Measurements from ENCODE around the gene BOC.

Gene BOC

DNA sequence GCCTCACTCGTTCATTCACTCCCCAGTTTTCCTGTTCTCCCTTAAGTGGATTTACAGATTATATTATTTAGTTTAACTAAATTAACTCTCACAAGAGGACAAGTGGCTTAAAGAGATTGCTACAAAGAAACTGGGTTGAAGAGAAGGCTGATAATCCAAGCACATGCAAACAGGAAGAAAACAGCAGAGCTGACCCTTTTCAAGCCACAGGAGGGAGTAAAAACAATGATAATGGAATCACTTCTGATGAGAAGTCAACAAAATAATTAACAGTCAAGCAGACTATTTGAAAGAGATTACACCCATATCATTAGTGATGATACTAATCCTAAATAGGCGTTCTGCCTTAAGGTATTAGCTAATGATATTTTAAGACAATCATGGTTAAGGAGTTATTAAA lies 31.7 kb downstream of the BOC start:
- TF ChIP-seq TAF1 (IDR thresholded peaks at IDR 0.05; ENCODE audit: borderline replicate concordance, low read depth, low read length), result no peak
- no peak for TF ChIP-seq POLR2A (IDR thresholded peaks at IDR 0.05; ENCODE audit: low read depth, low read length)
- TF ChIP-seq POLR2AphosphoS5 (IDR thresholded peaks at IDR 0.05; ENCODE audit: low read depth, low read length), result no peak
- no peak for DNase-seq (ENCODE audit: insufficient read length)
- FAIRE-seq, result no peak

DNA sequence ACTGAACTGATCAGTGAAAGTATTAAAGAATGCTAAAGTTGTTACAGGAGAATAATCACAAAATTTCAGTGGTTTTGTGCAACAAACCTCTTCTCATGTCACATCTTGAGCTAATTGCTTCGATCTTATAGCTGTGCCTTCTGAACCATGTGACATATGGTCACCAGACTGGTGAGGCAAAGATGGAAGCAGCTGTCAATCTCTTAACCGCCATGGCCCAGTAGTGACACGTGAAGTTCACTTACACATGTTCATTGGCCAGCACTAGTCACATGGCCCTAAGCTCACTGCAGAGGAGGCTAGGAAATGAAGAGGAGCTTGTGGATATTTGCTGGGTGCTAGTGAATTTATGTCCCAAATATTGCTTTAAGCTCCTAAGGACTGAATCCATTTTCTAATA lies 32.5 kb downstream of the BOC start:
- no peak for DNase-seq (ENCODE audit: insufficient read length)
- FAIRE-seq, result no peak
- no peak for TF ChIP-seq TAF1 (IDR thresholded peaks at IDR 0.05; ENCODE audit: borderline replicate concordance, low read depth, low read length)
- TF ChIP-seq POLR2AphosphoS5 (IDR thresholded peaks at IDR 0.05; ENCODE audit: low read depth, low read length), result no peak
- TF ChIP-seq POLR2A (IDR thresholded peaks at IDR 0.05; ENCODE audit: low read depth, low read length), result no peak

DNA sequence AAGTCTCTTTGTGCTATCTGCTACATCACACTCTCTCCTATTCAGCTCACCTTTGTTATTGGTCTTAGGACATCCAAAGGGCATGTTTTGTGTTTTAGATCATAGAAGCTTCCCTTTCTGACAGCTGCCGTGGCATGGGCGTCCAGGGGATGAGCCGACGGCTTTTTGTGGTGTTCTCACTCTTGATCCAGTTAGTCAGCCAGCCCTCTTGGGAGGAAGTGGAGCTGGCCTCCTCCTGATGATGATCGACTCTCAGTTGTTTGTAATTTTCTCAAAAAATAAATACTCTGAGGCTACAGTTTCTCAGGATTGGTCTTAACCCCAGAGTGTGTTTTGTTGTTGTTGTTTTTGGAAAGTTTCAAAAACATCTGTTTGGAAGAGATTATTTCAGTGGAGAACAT lies 34.4 kb downstream of the BOC start:
- FAIRE-seq (no peak), DNase-seq (ENCODE audit: insufficient read length) (no peak)
- TF ChIP-seq POLR2AphosphoS5 (IDR thresholded peaks at IDR 0.05; ENCODE audit: low read depth, low read length) (no peak), POLR2A (IDR thresholded peaks at IDR 0.05; ENCODE audit: low read depth, low read length) (no peak), TAF1 (IDR thresholded peaks at IDR 0.05; ENCODE audit: borderline replicate concordance, low read depth, low read length) (no peak)

DNA sequence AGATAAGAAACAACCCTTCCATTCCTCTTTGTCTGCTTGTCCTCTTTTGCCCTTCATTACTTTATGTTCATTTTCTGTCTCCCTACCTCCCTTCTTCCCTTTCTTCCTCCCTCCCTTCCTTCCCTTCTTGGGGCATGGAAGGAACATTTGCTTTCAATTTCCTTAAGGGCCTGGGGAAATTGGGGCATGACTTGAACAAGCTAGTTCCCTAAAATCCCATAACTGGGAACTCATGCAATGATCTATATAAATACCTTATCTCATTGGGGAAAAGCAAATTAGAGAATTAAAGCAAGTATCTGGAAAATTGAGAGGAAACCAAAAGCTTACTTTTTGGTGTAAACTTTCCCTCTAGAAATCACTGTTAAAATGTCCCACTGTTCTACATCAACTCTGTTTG lies 35.7 kb downstream of the BOC start:
- TF ChIP-seq POLR2AphosphoS5 (IDR thresholded peaks at IDR 0.05; ENCODE audit: low read depth, low read length), result no peak
- TF ChIP-seq TAF1 (IDR thresholded peaks at IDR 0.05; ENCODE audit: borderline replicate concordance, low read depth, low read length), result no peak
- no peak for TF ChIP-seq POLR2A (IDR thresholded peaks at IDR 0.05; ENCODE audit: low read depth, low read length)
- DNase-seq (ENCODE audit: insufficient read length), result no peak
- no peak for FAIRE-seq

DNA sequence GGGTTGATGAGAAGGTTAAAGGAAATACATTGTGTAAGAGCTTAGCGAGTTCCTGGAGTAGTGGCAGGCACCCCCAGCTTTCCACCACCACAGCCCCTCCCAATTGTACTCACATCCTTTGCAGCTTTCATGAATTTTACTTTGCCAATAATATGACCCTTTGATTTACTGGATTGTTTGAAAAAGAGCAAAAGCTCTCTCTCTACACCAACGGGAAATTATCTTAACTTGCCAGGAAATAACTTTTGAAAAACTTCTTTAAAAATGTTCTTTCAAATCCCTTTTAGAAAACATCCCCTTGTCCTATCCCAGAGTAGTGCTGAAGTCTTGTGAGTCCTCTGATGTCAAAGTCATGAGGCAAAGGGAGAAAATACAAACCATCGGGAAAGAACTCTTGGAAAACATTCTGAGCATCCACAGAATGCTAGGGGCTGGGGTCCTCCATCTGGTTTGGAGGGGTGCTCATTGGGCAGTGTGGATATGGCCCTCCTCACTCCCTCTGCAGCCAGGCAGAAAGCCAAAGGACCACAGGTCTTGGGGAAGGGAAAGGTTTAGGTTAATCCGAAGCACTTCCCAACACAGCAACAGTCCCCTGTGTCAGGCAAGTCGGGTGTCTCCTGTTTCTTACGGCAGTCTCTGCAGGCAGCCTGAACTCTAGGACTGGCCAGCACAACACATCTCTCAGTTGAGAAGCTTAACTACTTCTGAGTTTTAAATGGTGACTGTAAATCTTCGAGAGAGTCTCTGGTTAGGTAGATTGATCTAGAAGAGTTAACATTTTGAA lies 36.5 kb downstream of the BOC start:
- TF ChIP-seq TAF1 (IDR thresholded peaks at IDR 0.05; ENCODE audit: borderline replicate concordance, low read depth, low read length), result no peak
- no peak for TF ChIP-seq POLR2A (IDR thresholded peaks at IDR 0.05; ENCODE audit: low read depth, low read length)
- no peak for TF ChIP-seq POLR2AphosphoS5 (IDR thresholded peaks at IDR 0.05; ENCODE audit: low read depth, low read length)
- DNase-seq (ENCODE audit: insufficient read length) (no peak), FAIRE-seq (no peak)

DNA sequence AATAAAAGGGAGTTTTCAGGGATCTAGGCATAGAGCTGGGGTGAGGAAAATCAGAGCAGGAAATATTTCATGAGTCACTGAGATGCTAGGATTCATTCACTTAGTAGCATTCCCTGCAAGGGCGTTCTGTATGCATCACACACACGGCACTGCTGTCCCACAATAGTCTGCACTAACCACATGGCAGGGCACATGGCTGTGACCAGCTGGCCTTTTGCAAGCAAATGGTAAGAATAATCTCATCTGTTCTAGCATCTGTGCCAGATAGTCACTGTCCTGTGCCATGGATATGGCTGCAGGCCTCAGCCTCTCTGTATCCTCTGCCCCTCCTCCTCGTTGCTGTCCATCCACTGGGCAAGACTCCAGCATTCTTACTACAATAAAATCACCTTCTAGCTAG lies 37.8 kb downstream of the BOC start:
- FAIRE-seq, result no peak
- no peak for TF ChIP-seq POLR2A (IDR thresholded peaks at IDR 0.05; ENCODE audit: low read depth, low read length)
- no peak for TF ChIP-seq POLR2AphosphoS5 (IDR thresholded peaks at IDR 0.05; ENCODE audit: low read depth, low read length)
- no peak for TF ChIP-seq TAF1 (IDR thresholded peaks at IDR 0.05; ENCODE audit: borderline replicate concordance, low read depth, low read length)
- no peak for DNase-seq (ENCODE audit: insufficient read length)

DNA sequence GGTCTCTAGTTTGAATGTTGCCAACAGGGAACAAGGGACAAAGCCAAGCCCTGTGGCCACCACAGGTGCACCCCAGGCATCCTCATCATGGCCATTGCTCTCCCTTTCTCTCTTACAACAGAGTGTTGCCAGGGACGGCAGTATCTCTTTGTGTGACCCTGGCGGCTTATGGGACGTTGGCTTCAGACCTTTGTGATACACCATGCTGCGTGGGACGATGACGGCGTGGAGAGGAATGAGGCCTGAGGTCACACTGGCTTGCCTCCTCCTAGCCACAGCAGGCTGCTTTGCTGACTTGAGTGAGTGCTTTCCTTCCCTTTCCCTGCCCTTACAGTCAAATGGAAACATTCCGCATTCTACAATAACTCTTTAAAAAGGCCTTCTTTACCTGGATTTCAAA lies 38.2 kb downstream of the BOC start:
- DNase-seq (ENCODE audit: insufficient read length) (no peak), FAIRE-seq (no peak)
- TF ChIP-seq POLR2AphosphoS5 (IDR thresholded peaks at IDR 0.05; ENCODE audit: low read depth, low read length) (no peak), TAF1 (IDR thresholded peaks at IDR 0.05; ENCODE audit: borderline replicate concordance, low read depth, low read length) (no peak), POLR2A (IDR thresholded peaks at IDR 0.05; ENCODE audit: low read depth, low read length) (no peak)

DNA sequence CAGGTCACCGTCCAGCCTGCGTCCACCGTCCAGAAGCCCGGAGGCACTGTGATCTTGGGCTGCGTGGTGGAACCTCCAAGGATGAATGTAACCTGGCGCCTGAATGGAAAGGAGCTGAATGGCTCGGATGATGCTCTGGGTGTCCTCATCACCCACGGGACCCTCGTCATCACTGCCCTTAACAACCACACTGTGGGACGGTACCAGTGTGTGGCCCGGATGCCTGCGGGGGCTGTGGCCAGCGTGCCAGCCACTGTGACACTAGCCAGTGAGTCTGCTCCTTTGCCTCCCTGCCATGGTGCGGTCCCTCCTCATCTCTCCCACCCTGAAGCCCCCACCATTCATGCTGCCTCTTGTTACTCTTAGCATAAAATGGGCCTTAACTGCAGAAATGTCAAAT lies 39.2 kb downstream of the BOC start:
- DNase-seq (ENCODE audit: insufficient read length) (no peak), FAIRE-seq (no peak)
- no peak for TF ChIP-seq TAF1 (IDR thresholded peaks at IDR 0.05; ENCODE audit: borderline replicate concordance, low read depth, low read length)
- TF ChIP-seq POLR2AphosphoS5 (IDR thresholded peaks at IDR 0.05; ENCODE audit: low read depth, low read length), result no peak
- no peak for TF ChIP-seq POLR2A (IDR thresholded peaks at IDR 0.05; ENCODE audit: low read depth, low read length)

DNA sequence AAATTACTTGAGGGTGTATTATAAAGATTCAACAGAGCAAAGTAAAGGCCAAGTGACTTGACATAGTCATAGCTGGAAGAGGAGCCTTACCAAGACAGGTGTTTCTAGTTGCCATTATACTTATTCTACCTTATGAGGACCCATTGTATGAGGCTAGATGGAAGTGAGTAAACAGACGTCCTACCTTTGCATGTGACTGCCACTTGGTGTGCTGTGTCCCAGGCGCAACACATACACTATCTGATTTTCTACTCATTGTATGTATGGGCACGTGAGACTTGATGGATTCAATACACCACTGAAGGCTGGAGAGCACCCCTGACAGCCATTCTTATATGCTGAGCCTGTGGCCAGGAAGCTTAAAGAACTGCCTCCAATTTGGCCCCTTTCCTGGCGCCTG lies 40.5 kb downstream of the BOC start:
- FAIRE-seq (no peak), DNase-seq (ENCODE audit: insufficient read length) (no peak)
- TF ChIP-seq POLR2A (IDR thresholded peaks at IDR 0.05; ENCODE audit: low read depth, low read length) (no peak), TAF1 (IDR thresholded peaks at IDR 0.05; ENCODE audit: borderline replicate concordance, low read depth, low read length) (no peak), POLR2AphosphoS5 (IDR thresholded peaks at IDR 0.05; ENCODE audit: low read depth, low read length) (no peak)

DNA sequence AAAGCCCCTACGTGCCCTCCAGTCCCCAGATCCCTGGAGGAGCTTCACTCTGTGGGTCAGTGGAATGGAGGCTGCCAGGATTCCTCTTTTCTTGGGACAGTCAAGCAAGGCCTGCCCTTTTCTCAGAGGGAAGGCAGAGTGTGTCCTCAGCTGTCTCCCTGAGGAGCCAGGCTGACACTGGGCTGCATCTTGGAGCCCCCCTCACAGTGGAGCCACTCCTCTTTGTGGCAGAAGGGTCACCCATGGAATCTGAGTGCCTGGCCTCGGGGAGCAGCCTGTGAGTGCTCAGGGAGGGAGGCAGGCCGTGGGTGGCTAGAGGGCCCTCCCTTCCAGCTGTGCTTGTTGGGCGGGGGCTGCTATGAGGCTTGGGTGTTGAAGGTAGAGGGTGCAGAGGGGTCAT lies 41.2 kb downstream of the BOC start:
- no peak for DNase-seq (ENCODE audit: insufficient read length)
- no peak for FAIRE-seq
- TF ChIP-seq POLR2AphosphoS5 (IDR thresholded peaks at IDR 0.05; ENCODE audit: low read depth, low read length) (no peak), POLR2A (IDR thresholded peaks at IDR 0.05; ENCODE audit: low read depth, low read length) (no peak), TAF1 (IDR thresholded peaks at IDR 0.05; ENCODE audit: borderline replicate concordance, low read depth, low read length) (no peak)

DNA sequence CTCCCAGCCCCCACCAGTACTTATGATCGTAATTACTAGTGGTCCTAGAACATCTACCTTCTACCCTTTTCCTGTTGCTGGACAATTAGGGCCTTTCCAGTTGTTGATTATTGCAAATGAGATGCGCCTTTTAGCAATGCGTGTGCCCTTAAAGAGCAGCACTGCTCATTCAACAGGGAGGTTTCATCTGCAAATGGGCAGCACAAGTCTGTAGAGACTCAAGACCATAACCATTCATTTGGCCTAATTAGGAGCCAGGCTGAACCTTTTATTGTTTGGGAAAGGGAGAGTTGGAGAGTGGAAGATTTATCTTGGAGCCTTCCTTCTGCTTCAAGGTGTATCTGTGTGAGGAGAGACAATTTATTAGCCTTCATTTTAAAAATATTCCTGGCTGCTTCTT lies 42.3 kb downstream of the BOC start:
- DNase-seq (ENCODE audit: insufficient read length), result no peak
- FAIRE-seq, result no peak
- no peak for TF ChIP-seq POLR2AphosphoS5 (IDR thresholded peaks at IDR 0.05; ENCODE audit: low read depth, low read length)
- no peak for TF ChIP-seq TAF1 (IDR thresholded peaks at IDR 0.05; ENCODE audit: borderline replicate concordance, low read depth, low read length)
- no peak for TF ChIP-seq POLR2A (IDR thresholded peaks at IDR 0.05; ENCODE audit: low read depth, low read length)

DNA sequence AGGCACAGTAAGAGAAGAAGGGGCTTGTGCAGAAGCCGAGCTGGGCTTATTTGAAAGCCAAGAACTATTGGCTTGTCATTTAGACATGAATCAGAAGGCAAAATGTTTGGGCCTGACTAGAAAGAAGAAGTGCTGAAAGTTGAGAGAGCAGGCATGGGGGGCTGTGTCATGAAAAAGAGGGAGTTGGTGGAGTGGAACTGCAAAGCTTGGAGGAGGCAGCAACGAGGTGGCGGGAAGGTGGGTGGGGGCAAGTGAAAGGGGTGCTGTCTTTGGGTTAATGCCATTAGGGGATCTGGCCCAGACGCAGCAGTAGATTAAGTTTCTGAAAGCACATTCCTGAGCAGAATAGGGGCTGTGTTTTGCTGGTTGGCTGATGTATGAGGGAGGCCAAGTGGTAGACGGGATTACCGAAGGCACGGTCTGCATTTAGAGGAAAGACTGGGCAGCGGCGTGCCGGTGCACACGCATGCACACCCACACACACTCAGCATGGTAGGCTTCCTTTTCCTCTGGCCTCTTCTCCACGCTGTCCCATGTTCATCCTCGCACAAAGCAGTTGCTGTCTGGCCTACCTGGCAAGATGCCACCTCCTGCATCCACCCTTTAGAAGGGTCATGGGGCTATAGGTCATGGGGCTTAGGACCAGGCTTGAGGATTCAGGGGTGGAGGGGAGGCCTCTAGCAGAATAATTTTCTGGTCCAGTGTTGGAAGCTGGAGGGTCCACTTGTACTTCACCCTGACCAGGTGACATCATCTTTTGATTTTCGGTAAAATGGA lies 43.0 kb downstream of the BOC start:
- no peak for TF ChIP-seq POLR2AphosphoS5 (IDR thresholded peaks at IDR 0.05; ENCODE audit: low read depth, low read length)
- no peak for TF ChIP-seq TAF1 (IDR thresholded peaks at IDR 0.05; ENCODE audit: borderline replicate concordance, low read depth, low read length)
- no peak for TF ChIP-seq POLR2A (IDR thresholded peaks at IDR 0.05; ENCODE audit: low read depth, low read length)
- no peak for DNase-seq (ENCODE audit: insufficient read length)
- no peak for FAIRE-seq
